GM18519 (cell line): ENCODE results near the gene ATP12A.

ENCODE experiments used
- ATAC-seq: cut with Tn5 transposase; IDR thresholded peaks from one replicate; pipeline ENCODE4 v1.9.1; 2021; ENCODE audit warnings: mild to moderate bottlenecking, moderate library complexity; ENCODE audit not compliant: unreplicated experiment, low FRiP score

ATP12A gene

GRCh38 chr13:24684600-24684998, 4.4 kb downstream of the ATP12A start:
- no peak for ATAC-seq

- no peak for ATAC-seq
These were observed 5.1 kb downstream of the ATP12A start for GRCh38 chr13:24685314-24685713.

- no peak for ATAC-seq
These were observed 7.4 kb downstream of the ATP12A start for GRCh38 chr13:24687611-24688010.

- no peak for ATAC-seq
These were observed 7.9 kb downstream of the ATP12A start for GRCh38 chr13:24688111-24688510.

- ATAC-seq = no peak
These were observed 8.7 kb downstream of the ATP12A start for GRCh38 chr13:24688950-24689349.

GRCh38 chr13:24691381-24691780, 11.2 kb downstream of the ATP12A start:
- ATAC-seq = no peak

GRCh38 chr13:24692561-24692960, 12.4 kb downstream of the ATP12A start:
- ATAC-seq = no peak

GRCh38 chr13:24693862-24694471, 13.8 kb downstream of the ATP12A start:
- no peak for ATAC-seq

GRCh38 chr13:24694907-24695306, 14.7 kb downstream of the ATP12A start:
- ATAC-seq = no peak

GRCh38 chr13:24698686-24699085, 18.5 kb downstream of the ATP12A start:
- no peak for ATAC-seq

GRCh38 chr13:24699541-24699940, 19.3 kb downstream of the ATP12A start:
- ATAC-seq = no peak

GRCh38 chr13:24700539-24700938, 20.3 kb downstream of the ATP12A start:
- ATAC-seq = no peak

GRCh38 chr13:24706886-24707585, 26.8 kb downstream of the ATP12A start:
- no peak for ATAC-seq

GRCh38 chr13:24709186-24709913, 29.1 kb downstream of the ATP12A start:
- ATAC-seq = peak; percentile 71

GRCh38 chr13:24713022-24713421, 32.8 kb downstream of the ATP12A start:
- ATAC-seq = no peak

- ATAC-seq = no peak
These were observed 35.8 kb downstream of the ATP12A start for GRCh38 chr13:24716011-24716410.

- no peak for ATAC-seq
These were observed 36.2 kb downstream of the ATP12A start for GRCh38 chr13:24716446-24716845.

- no peak for ATAC-seq
These were observed 37.0 kb downstream of the ATP12A start for GRCh38 chr13:24717217-24717616.

- ATAC-seq = no peak
These were observed 38.2 kb downstream of the ATP12A start for GRCh38 chr13:24718192-24718965.

GRCh38 chr13:24719139-24719538, 38.9 kb downstream of the ATP12A start:
- ATAC-seq = no peak

GRCh38 chr13:24723206-24723605, 43.0 kb downstream of the ATP12A start:
- no peak for ATAC-seq
